Mesenteric fat pad (tissue), 1 donor: ENCODE measurements around the gene MUC6. TPM values are rescaled to one million over a fixed set of nuclear protein-coding genes. Genes with fewer than 3 reads are reported as not detected.
"Not testable (repeated sequence)": the region's sequence is repeated elsewhere in the genome, so short reads cannot be mapped to it uniquely, and the experiment has no call there.

Experiments used
- DNase-seq: peaks from one replicate; pipeline ENCODE4 v3.0.0-alpha.2; 2020; ENCODE audit warnings: low spot score
- total RNA-seq: library from RNA; stranded (reverse); fragmentation: NEBNext Ultra II Directional; extraction: Animal tissue kit (Norgen Biotek cat#: 25700); gene quantifications from one replicate; pipeline ENCODE4 v1.2.1, GENCODE V29; 2021
- donor health status: DM: yes; HTN: yes; CAD: no.

MUC6 gene
- total RNA-seq, 1 donor from 2014 or later: not detected

- no peak for DNase-seq
These were observed 42.8 kb downstream of the MUC6 start for GRCh38 chr11:993632-994167.

GRCh38 chr11:992577-992976, 43.9 kb downstream of the MUC6 start:
- no peak for DNase-seq

GRCh38 chr11:991711-992307, 44.7 kb downstream of the MUC6 start:
- no peak for DNase-seq

- DNase-seq: no peak
These were observed 45.5 kb downstream of the MUC6 start for GRCh38 chr11:991034-991433.

- DNase-seq: no peak
These were observed 46.4 kb downstream of the MUC6 start for GRCh38 chr11:990101-990500.

GRCh38 chr11:987671-988070, 48.8 kb downstream of the MUC6 start:
- DNase-seq: no peak

- DNase-seq: no peak
These were observed 49.6 kb downstream of the MUC6 start for GRCh38 chr11:986952-987305.

- DNase-seq: no peak
These were observed 50.1 kb downstream of the MUC6 start for GRCh38 chr11:986270-986951.

GRCh38 chr11:985848-986247, 50.7 kb downstream of the MUC6 start:
- DNase-seq: no peak

GRCh38 chr11:985406-985805, 51.1 kb downstream of the MUC6 start:
- DNase-seq: no peak

- DNase-seq: no peak
These were observed 52.0 kb downstream of the MUC6 start for GRCh38 chr11:984546-984945.

- no peak for DNase-seq
These were observed 54.8 kb downstream of the MUC6 start for GRCh38 chr11:981764-982163.

GRCh38 chr11:980438-981357, 55.8 kb downstream of the MUC6 start:
- DNase-seq: no peak

- DNase-seq: no peak
These were observed 57.7 kb downstream of the MUC6 start for GRCh38 chr11:978781-979180.

- no peak for DNase-seq
These were observed 58.4 kb downstream of the MUC6 start for GRCh38 chr11:977830-978720.

- DNase-seq: no peak
These were observed 59.9 kb downstream of the MUC6 start for GRCh38 chr11:976431-977160.

GRCh38 chr11:975827-976226, 60.7 kb downstream of the MUC6 start:
- no peak for DNase-seq

- not testable (repeated sequence) for DNase-seq
These were observed 61.1 kb downstream of the MUC6 start for GRCh38 chr11:975376-975775.

GRCh38 chr11:973237-973636, 63.3 kb downstream of the MUC6 start:
- no peak for DNase-seq

GRCh38 chr11:972523-973211, 63.9 kb downstream of the MUC6 start:
- no peak for DNase-seq
